HFFc6 (cell line): ENCODE measurements around the gene FAM9B. TPM values are rescaled to one million over a fixed set of nuclear protein-coding genes. Genes with fewer than 3 reads are reported as not detected.
A peak's percentile ranks its signal among the peaks of the same experiment; 100 is the strongest.

Experiments
- DNase-seq: peaks from one replicate; pipeline ENCODE4 v3.0.0-alpha.2; 2018
- H3K27ac Mint-ChIP-seq: 2 replicates; pipeline ENCODE4 v1.8.0; 2020; ENCODE audit warnings: mild to moderate bottlenecking, mixed read lengths
- H3K27me3 Mint-ChIP-seq: 2 replicates; pipeline ENCODE4 v1.8.0; 2021; ENCODE audit warnings: mild to moderate bottlenecking, moderate library complexity, mixed read lengths; ENCODE audit not compliant: insufficient read depth
- H3K36me3 Mint-ChIP-seq: 2 replicates; pipeline ENCODE4 v1.8.0; 2021; ENCODE audit warnings: low read depth, mixed read lengths
- H3K4me1 Mint-ChIP-seq: 2 replicates; pipeline ENCODE4 v1.8.0; 2020; ENCODE audit warnings: low read depth, mixed read lengths
- H3K4me3 Mint-ChIP-seq: 2 replicates; pipeline ENCODE4 v1.8.0; 2020; ENCODE audit warnings: mild to moderate bottlenecking, moderate library complexity, mixed read lengths
- H3K9me3 Mint-ChIP-seq: 2 replicates; pipeline ENCODE4 v1.8.0; 2020; ENCODE audit warnings: mild to moderate bottlenecking, mixed read lengths
- CTCF ChIP-seq: fragments of 200-600 bp; sonication (generic); IDR thresholded peaks from 2 replicates; pipeline ENCODE4 v1.5.0; 2021; ENCODE audit warnings: antibody characterized with exemption, mild to moderate bottlenecking
- long read RNA-seq: library from polyadenylated mRNA; unstranded; transcript quantifications from one replicate; pipeline ENCODE4 v2.0.0, GENCODE V29; 2019
- total RNA-seq, 6 experiments: library from RNA; stranded (reverse); fragmentation: NEBNext Ultra II Directional; extraction: Animal tissue kit (Norgen Biotek cat#: 25700); gene quantifications; 2 replicates in 1 of 6; 3 replicates in 5 of 6; pipeline ENCODE4 v1.2.3, GENCODE V29; 2021

Gene FAM9B
- total RNA-seq, result not detected
- long read RNA-seq, result 0 reads

GRCh38 chrX:9033989-9034388, at the start of gene FAM9B:
Gene FAM9B, minus strand, starts transcription at chrX:9034127. Its CDS starts 1,141 bp downstream, at chrX:9032986.
- DNase-seq, result no peak
- H3K36me3 Mint-ChIP-seq, result no peaks in the 10 kb centered on the region
- no peak for TF ChIP-seq CTCF
- no peaks in the 10 kb centered on the region for H3K27me3 Mint-ChIP-seq
- H3K27ac Mint-ChIP-seq, result no peak within 1 kb of the TSS
- H3K4me3 Mint-ChIP-seq, result no peak within 1 kb of the TSS
- H3K9me3 Mint-ChIP-seq, result no peaks in the 10 kb centered on the region
- no peaks in the 10 kb centered on the region for H3K4me1 Mint-ChIP-seq

GRCh38 chrX:9081271-9081670, 47.3 kb upstream of the FAM9B start:
- Mint-ChIP-seq H3K27me3 (peaks cover 1% of the 10 kb centered on the region), H3K27ac (no peak overlapping the region), H3K4me1 (no peaks in the 10 kb centered on the region), H3K4me3 (no peak overlapping the region), H3K9me3 (peaks cover 9% of the 10 kb centered on the region; the same call in 1 of the 2 replicates), H3K36me3 (peaks cover 8% of the 10 kb centered on the region; the same call in 1 of the 2 replicates)
- DNase-seq, result no peak
- TF ChIP-seq CTCF, result no peak

GRCh38 chrX:9074326-9074725, 40.4 kb upstream of the FAM9B start:
- DNase-seq, result no peak
- peaks cover 18% of the 10 kb centered on the region for H3K4me1 Mint-ChIP-seq
- H3K27me3 Mint-ChIP-seq, result peaks cover 7% of the 10 kb centered on the region
- no peak overlapping the region for H3K27ac Mint-ChIP-seq
- TF ChIP-seq CTCF, result no peak
- H3K9me3 Mint-ChIP-seq, result peaks cover under 1% of the 10 kb centered on the region; the same call in 1 of the 2 replicates
- no peak overlapping the region for H3K4me3 Mint-ChIP-seq
- no peaks in the 10 kb centered on the region for H3K36me3 Mint-ChIP-seq

GRCh38 chrX:9072281-9072680, 38.4 kb upstream of the FAM9B start:
- Mint-ChIP-seq H3K27ac (no peak overlapping the region), H3K9me3 (no peaks in the 10 kb centered on the region), H3K4me3 (no peak overlapping the region), H3K36me3 (no peaks in the 10 kb centered on the region), H3K27me3 (peaks cover 7% of the 10 kb centered on the region), H3K4me1 (peaks cover 18% of the 10 kb centered on the region)
- peak; percentile 1 for DNase-seq
- no peak for TF ChIP-seq CTCF

GRCh38 chrX:9071031-9071650, 37.2 kb upstream of the FAM9B start:
- H3K9me3 Mint-ChIP-seq, result no peaks in the 10 kb centered on the region
- H3K27ac Mint-ChIP-seq, result no peak overlapping the region
- H3K27me3 Mint-ChIP-seq, result peaks cover 7% of the 10 kb centered on the region
- DNase-seq, result peak; percentile 0
- no peaks in the 10 kb centered on the region for H3K36me3 Mint-ChIP-seq
- TF ChIP-seq CTCF, result no peak
- H3K4me1 Mint-ChIP-seq, result peaks cover 18% of the 10 kb centered on the region
- H3K4me3 Mint-ChIP-seq, result no peak overlapping the region
